GM21447 (cell line): ENCODE measurements around the gene BRIP1.
"Not testable (repeated sequence)": the region's sequence is repeated elsewhere in the genome, so short reads cannot be mapped to it uniquely, and the experiment has no call there.

Experiments used
- ATAC-seq: cut with Tn5 transposase; IDR thresholded peaks from one replicate; pipeline ENCODE4 v1.9.1; 2021; ENCODE audit not compliant: unreplicated experiment

The BRIP1 gene

GRCh38 chr17:61805399-61805798, 57.9 kb downstream of the BRIP1 start:
- ATAC-seq = no peak

GRCh38 chr17:61803796-61804195, 59.5 kb downstream of the BRIP1 start:
- no peak for ATAC-seq

- ATAC-seq = no peak
These were observed 60.1 kb downstream of the BRIP1 start for GRCh38 chr17:61803216-61803615.

- ATAC-seq = no peak
These were observed 63.4 kb downstream of the BRIP1 start for GRCh38 chr17:61799812-61800484.

- ATAC-seq = no peak
These were observed 66.0 kb downstream of the BRIP1 start for GRCh38 chr17:61797283-61797682.

- ATAC-seq = no peak
These were observed 67.8 kb downstream of the BRIP1 start for GRCh38 chr17:61795546-61795945.

GRCh38 chr17:61794792-61795191, 68.5 kb downstream of the BRIP1 start:
- no peak for ATAC-seq

- ATAC-seq = no peak
These were observed 69.1 kb downstream of the BRIP1 start for GRCh38 chr17:61794242-61794641.

- ATAC-seq = no peak
These were observed 69.8 kb downstream of the BRIP1 start for GRCh38 chr17:61793565-61793964.

GRCh38 chr17:61789872-61790271, 73.5 kb downstream of the BRIP1 start:
- no peak for ATAC-seq

- no peak for ATAC-seq
These were observed 77.2 kb downstream of the BRIP1 start for GRCh38 chr17:61786088-61786487.

- no peak for ATAC-seq
These were observed 78.8 kb downstream of the BRIP1 start for GRCh38 chr17:61784510-61784909.

- no peak for ATAC-seq
These were observed 79.6 kb downstream of the BRIP1 start for GRCh38 chr17:61783556-61784304.

- ATAC-seq = no peak
These were observed 80.2 kb downstream of the BRIP1 start for GRCh38 chr17:61783120-61783519.

GRCh38 chr17:61782683-61783082, 80.6 kb downstream of the BRIP1 start:
- ATAC-seq = no peak

- no peak for ATAC-seq
These were observed 88.0 kb downstream of the BRIP1 start for GRCh38 chr17:61775364-61775763.

GRCh38 chr17:61774724-61775123, 88.6 kb downstream of the BRIP1 start:
- no peak for ATAC-seq

- ATAC-seq = not testable (repeated sequence)
These were observed 89.2 kb downstream of the BRIP1 start for GRCh38 chr17:61774087-61774486.

GRCh38 chr17:61770752-61771533, 92.4 kb downstream of the BRIP1 start:
- ATAC-seq = no peak

- no peak for ATAC-seq
These were observed 93.3 kb downstream of the BRIP1 start for GRCh38 chr17:61770043-61770442.

GRCh38 chr17:61768405-61768804, 94.9 kb downstream of the BRIP1 start:
- ATAC-seq = no peak

GRCh38 chr17:61766520-61766919, 96.8 kb downstream of the BRIP1 start:
- ATAC-seq = no peak
